Measurements from ENCODE around the gene RHCG. TPM values are rescaled to one million over a fixed set of nuclear protein-coding genes. Genes with fewer than 3 reads are reported as not detected.

Gene RHCG
- total RNA-seq, 1 experiment from 2014 or later = not detected

GRCh38 chr15:89452330-89452836 is 44.0 kb downstream of the RHCG start:
- DNase-seq (ENCODE audit: low read depth) = no peak
- in situ Hi-C loops (cut with HindIII; ENCODE audit: low pct_unique_long_range_greater_than_20kb, low sequenced_read_pairs) = no loop called here

- no peak for DNase-seq (ENCODE audit: low read depth)
- in situ Hi-C loops (cut with HindIII; ENCODE audit: low pct_unique_long_range_greater_than_20kb, low sequenced_read_pairs) = no loop called here
Measured at GRCh38 chr15:89451846-89452245, 44.5 kb downstream of the RHCG start.

GRCh38 chr15:89450076-89451006 is 46.0 kb downstream of the RHCG start:
- DNase-seq (ENCODE audit: low read depth) = no peak

GRCh38 chr15:89448825-89449224 is 47.6 kb downstream of the RHCG start:
- in situ Hi-C loops (cut with HindIII; ENCODE audit: low pct_unique_long_range_greater_than_20kb, low sequenced_read_pairs) = no loop called here

More at GRCh38 chr15:89450076-89451006, 46.0 kb downstream of the RHCG start:
- in situ Hi-C loops (cut with HindIII; ENCODE audit: low pct_unique_long_range_greater_than_20kb, low sequenced_read_pairs) = no loop called here

GRCh38 chr15:89447676-89448075 is 48.7 kb downstream of the RHCG start:
- in situ Hi-C loops (cut with HindIII; ENCODE audit: low pct_unique_long_range_greater_than_20kb, low sequenced_read_pairs) = no loop called here
- DNase-seq (ENCODE audit: low read depth) = no peak

More at GRCh38 chr15:89448825-89449224, 47.6 kb downstream of the RHCG start:
- DNase-seq (ENCODE audit: low read depth) = no peak

GRCh38 chr15:89446255-89446891 is 50.0 kb downstream of the RHCG start:
- in situ Hi-C loops (cut with HindIII; ENCODE audit: low pct_unique_long_range_greater_than_20kb, low sequenced_read_pairs) = no loop called here
- DNase-seq (ENCODE audit: low read depth) = no peak

- in situ Hi-C loops (cut with HindIII; ENCODE audit: low pct_unique_long_range_greater_than_20kb, low sequenced_read_pairs) = no loop called here
- no peak for DNase-seq (ENCODE audit: low read depth)
Measured at GRCh38 chr15:89445518-89445917, 50.9 kb downstream of the RHCG start.

GRCh38 chr15:89444241-89445225 is 51.9 kb downstream of the RHCG start:
- DNase-seq (ENCODE audit: low read depth) = no peak
- in situ Hi-C loops (cut with HindIII; ENCODE audit: low pct_unique_long_range_greater_than_20kb, low sequenced_read_pairs) = no loop called here

GRCh38 chr15:89443581-89443980 is 52.8 kb downstream of the RHCG start:
- DNase-seq (ENCODE audit: low read depth) = no peak
- in situ Hi-C loops (cut with HindIII; ENCODE audit: low pct_unique_long_range_greater_than_20kb, low sequenced_read_pairs) = no loop called here

GRCh38 chr15:89442671-89443307 is 53.6 kb downstream of the RHCG start:
- in situ Hi-C loops (cut with HindIII; ENCODE audit: low pct_unique_long_range_greater_than_20kb, low sequenced_read_pairs) = no loop called here
- DNase-seq (ENCODE audit: low read depth) = peak; percentile 33

GRCh38 chr15:89442155-89442554 is 54.2 kb downstream of the RHCG start:
- in situ Hi-C loops (cut with HindIII; ENCODE audit: low pct_unique_long_range_greater_than_20kb, low sequenced_read_pairs) = no loop called here
- no peak for DNase-seq (ENCODE audit: low read depth)

GRCh38 chr15:89441295-89441812 is 55.0 kb downstream of the RHCG start:
- DNase-seq (ENCODE audit: low read depth) = no peak
- in situ Hi-C loops (cut with HindIII; ENCODE audit: low pct_unique_long_range_greater_than_20kb, low sequenced_read_pairs) = no loop called here

GRCh38 chr15:89439764-89440163 is 56.6 kb downstream of the RHCG start:
- in situ Hi-C loops (cut with HindIII; ENCODE audit: low pct_unique_long_range_greater_than_20kb, low sequenced_read_pairs) = loop anchor here (5.0 kb wide), 1 partner anchor 77 kb away; no protein-coding TSS in a partner anchor

GRCh38 chr15:89436560-89437311 is 59.6 kb downstream of the RHCG start:
- in situ Hi-C loops (cut with HindIII; ENCODE audit: low pct_unique_long_range_greater_than_20kb, low sequenced_read_pairs) = loop anchor here (5.0 kb wide), 1 partner anchor 74 kb away; no protein-coding TSS in a partner anchor
- no peak for DNase-seq (ENCODE audit: low read depth)

More at GRCh38 chr15:89439764-89440163, 56.6 kb downstream of the RHCG start:
- no peak for DNase-seq (ENCODE audit: low read depth)

GRCh38 chr15:89435362-89435761 is 61.0 kb downstream of the RHCG start:
- in situ Hi-C loops (cut with HindIII; ENCODE audit: low pct_unique_long_range_greater_than_20kb, low sequenced_read_pairs) = loop anchor here (5.0 kb wide), 1 partner anchor 73 kb away; no protein-coding TSS in a partner anchor
- DNase-seq (ENCODE audit: low read depth) = no peak

- no peak for DNase-seq (ENCODE audit: low read depth)
- in situ Hi-C loops (cut with HindIII; ENCODE audit: low pct_unique_long_range_greater_than_20kb, low sequenced_read_pairs) = no loop called here
Measured at GRCh38 chr15:89433686-89434085, 62.7 kb downstream of the RHCG start.

All from Caki2 (cell line).